GM18520 (cell line): ENCODE measurements around the gene RUBCN.
A peak's percentile ranks its signal among the peaks of the same experiment; 100 is the strongest.
"Not testable (repeated sequence)": the region's sequence is repeated elsewhere in the genome, so short reads cannot be mapped to it uniquely, and the experiment has no call there.

Experiments
- ATAC-seq: cut with Tn5 transposase; IDR thresholded peaks from one replicate; pipeline ENCODE4 v1.9.1; 2021; ENCODE audit not compliant: unreplicated experiment

RUBCN gene

DNA sequence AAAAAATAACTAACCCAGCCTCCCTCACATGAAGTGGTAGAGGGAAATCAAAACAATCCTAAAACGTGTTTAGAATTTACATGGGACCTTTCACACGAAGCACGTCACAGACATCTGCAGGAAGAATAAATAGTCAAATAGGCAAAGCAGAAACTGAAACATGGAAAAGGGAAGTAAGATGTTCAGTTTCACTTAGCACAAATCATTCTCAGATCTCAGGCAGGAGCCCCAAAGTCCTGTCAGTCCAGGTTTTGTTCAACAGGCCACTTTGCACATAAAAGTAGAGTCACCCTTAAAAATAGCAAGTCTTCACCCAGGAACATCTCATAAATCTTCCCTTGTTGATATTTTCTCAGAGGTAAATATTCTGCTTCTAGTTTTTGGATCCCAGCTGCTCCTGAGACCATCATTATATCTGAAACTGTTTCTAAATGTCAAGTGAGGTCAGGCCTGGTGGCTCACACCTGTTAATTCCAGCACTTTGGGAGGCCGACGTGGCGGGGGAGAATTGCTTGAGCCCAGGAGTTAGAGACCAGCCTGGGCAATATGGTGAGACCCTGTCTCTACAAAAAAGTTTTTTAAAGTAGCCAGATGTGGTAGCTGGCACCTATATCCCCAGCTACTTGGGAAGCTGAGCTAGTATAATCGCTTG is 1.9 kb downstream of the RUBCN start:
- peak; percentile 27 for ATAC-seq

DNA sequence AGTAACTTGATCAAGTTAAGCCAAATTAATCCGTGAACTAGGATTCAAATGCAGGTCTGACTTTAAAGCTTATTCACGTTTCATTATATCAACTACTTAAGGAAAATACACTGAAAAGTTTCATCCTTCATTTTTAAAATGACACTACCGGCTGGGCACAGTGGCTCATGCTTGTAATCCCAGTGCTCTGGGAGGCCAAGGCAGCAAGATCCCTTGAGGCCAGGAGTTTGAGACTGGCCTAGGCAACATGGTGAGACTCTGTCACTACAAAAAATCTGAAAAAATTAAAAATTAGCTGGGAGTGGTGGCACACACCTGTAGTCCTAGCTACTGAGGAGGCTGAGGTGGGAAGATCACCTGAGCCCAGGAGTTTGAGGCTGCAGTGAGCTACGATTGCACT is 3.7 kb downstream of the RUBCN start:
- ATAC-seq: no peak

GRCh38 chr3:197731483-197731882 is 5.2 kb downstream of the RUBCN start:
- not testable (repeated sequence) for ATAC-seq

DNA sequence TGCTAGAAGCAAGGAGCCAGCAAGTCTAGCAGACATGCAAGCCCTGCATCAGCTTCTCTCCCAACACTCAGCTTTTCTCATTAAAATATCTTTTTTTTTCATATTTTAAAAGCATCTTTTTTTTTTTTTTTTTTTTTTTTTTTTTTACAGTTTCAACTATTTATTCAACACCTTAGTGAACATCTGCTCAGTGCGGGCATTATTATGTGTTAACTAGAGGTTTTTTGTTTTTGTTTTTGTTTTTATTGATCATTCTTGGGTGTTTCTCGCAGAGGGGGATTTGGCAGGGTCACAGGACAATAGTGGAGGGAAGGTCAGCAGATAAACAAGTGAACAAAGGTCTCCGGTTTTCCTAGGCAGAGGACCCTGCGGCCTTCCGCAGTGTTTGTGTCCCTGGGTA is 5.9 kb downstream of the RUBCN start:
- not testable (repeated sequence) for ATAC-seq

GRCh38 chr3:197730200-197730599 is 6.5 kb downstream of the RUBCN start:
- ATAC-seq: no peak

- no peak for ATAC-seq
Measured at GRCh38 chr3:197728487-197728886, 8.2 kb downstream of the RUBCN start.

- not testable (repeated sequence) for ATAC-seq
Measured at GRCh38 chr3:197727878-197728277, 8.8 kb downstream of the RUBCN start.

- no peak for ATAC-seq
Measured at GRCh38 chr3:197722734-197723133, 14.0 kb downstream of the RUBCN start.

DNA sequence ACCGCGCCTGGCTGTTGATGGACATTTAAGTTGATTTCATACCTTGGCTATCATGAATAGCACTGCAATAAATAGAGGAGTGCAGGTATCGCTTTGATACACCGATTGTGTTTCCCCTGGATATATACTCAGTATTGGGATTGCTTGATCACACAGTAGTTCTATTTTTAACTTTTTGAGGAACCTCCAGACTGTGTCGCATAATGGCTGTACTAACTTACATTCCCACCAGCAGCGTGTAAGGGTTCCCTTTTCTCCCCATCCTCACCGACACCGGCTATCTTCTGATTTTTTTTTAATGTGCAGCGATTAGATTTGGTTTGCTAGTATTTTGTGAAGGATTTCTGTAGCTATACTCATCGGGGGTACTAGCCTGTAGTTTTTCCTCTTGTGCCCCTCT is 16.0 kb downstream of the RUBCN start:
- no peak for ATAC-seq

- no peak for ATAC-seq
Measured at GRCh38 chr3:197718891-197719290, 17.8 kb downstream of the RUBCN start.

- ATAC-seq: no peak
Measured at GRCh38 chr3:197714251-197714650, 22.5 kb downstream of the RUBCN start.

DNA sequence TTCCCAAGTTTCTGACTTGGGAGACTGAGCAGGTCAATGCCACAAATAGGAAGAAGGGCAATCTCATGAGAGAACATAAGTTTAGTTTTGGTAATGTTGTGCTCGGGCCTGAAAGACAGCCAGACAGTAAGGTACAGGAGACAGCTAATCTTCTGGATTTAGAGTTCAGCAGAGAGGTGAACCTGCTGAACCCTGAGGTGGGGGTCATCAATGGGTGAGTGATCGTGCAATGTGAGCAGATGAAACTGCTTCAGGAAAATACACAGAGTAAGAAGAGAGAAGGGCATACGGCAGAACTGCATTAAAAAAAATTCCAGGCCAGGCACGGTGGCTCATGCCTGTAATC is 23.3 kb downstream of the RUBCN start:
- no peak for ATAC-seq

- ATAC-seq: peak; percentile 83
Measured at GRCh38 chr3:197711973-197712707, 24.6 kb downstream of the RUBCN start.

GRCh38 chr3:197710965-197711364 is 25.7 kb downstream of the RUBCN start:
- ATAC-seq: not testable (repeated sequence)

- no peak for ATAC-seq
Measured at GRCh38 chr3:197709135-197709534, 27.6 kb downstream of the RUBCN start.

DNA sequence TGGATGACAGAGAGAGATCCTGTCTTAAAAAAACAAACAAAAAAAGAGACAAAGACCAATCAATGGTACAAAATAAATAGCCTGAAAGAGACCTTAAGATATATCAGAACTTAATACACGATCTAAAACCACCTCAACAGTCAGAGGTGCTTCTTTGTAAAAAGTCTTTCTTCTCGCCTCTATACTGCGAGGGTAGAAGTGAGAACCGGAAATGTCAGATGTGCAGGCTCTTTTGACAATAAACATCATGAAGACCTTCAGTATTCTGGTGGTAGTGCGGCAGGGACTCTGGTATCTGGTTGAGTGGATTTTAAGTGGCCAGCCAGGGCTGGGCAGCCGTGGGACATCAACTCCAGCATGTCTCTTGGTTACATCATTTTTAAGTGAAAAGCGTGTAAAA is 30.0 kb downstream of the RUBCN start:
- no peak for ATAC-seq

- no peak for ATAC-seq
Measured at GRCh38 chr3:197701841-197702240, 34.9 kb downstream of the RUBCN start.

GRCh38 chr3:197700095-197700494 is 36.6 kb downstream of the RUBCN start:
- no peak for ATAC-seq

- no peak for ATAC-seq
Measured at GRCh38 chr3:197697355-197697754, 39.3 kb downstream of the RUBCN start.

GRCh38 chr3:197694251-197694650 is 42.5 kb downstream of the RUBCN start:
- no peak for ATAC-seq

DNA sequence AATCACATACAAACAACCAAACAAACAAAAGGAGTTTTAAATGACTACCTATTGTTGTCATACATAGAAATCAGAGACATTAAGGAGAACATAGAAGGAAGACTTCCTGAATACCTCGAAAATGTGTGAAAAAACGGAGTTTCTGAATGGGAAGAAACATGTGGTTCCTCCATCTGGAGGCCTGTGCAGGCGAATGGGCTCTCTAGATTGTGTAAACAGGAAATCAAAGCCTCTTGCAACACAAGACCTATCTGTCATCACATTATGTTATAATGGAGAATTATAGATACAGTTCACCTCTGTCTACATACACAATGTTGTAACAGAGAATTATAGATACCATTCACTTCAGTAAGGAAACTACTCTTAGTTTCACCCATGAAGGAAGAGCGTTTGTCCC is 44.1 kb downstream of the RUBCN start:
- ATAC-seq: no peak

DNA sequence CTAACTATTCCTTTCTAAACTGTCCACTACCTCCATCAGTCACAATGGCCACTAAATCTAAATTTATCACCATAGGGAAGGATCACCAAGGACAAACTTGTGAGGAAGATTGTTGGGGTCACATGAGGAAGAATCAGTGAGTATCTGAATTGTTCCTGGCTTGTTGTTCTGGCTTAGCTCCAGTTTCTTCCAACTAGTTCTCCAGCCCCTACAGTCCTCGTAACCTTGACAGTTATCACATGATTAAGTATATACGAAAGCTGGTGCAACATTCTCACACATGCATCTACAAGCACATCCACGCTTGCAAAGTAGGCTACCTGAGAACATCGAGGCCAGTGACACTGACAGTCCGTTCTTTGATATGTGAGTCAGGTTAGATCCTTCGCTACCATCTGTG is 46.0 kb downstream of the RUBCN start:
- no peak for ATAC-seq

DNA sequence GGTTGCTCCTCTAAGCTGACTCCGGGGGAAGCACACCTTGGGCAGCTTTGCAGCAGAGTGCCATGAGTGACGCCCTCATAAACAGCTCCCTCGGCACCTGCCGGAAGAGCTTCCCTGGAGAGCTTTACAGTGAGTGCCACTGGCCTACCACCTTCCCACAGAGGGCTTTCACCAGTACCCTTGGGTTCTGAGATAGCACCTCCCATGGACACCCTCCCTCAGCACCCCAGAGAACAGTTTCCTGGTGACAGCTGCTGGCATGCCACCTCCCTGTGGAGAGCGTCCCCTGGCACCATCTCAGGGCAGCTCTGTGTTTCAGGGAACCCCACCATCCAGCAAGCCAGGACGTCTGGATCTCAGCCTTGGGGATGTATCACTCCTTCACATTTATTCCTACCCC is 49.1 kb downstream of the RUBCN start:
- ATAC-seq: no peak
